CD14-positive monocyte (primary cell): ENCODE data around the gene MTCH1. TPM values are rescaled to one million over a fixed set of nuclear protein-coding genes. Genes with fewer than 3 reads are reported as not detected.

Experiments
- DNase-seq, 3 donors: peaks; one replicate each; pipeline ENCODE4 v3.0.0-alpha.2; 2011 to 2022
- H2AFZ ChIP-seq: 2 replicates; pipeline ENCODE4 v1.6.0; 2012; ENCODE audit warnings: mild to moderate bottlenecking, low read depth, low read length, inconsistent platforms; ENCODE audit not compliant: insufficient read depth, poor library complexity, severe bottlenecking
- H3K27ac ChIP-seq, 2 donors: 1 replicate in 1 of 2; 2 replicates in 1 of 2; pipeline ENCODE4 v1.5.1; 2012 to 2013; ENCODE audit warnings: low read length in 2 of 2, control low read depth in 1 of 2, inconsistent platforms in 1 of 2, low read depth in 1 of 2, mild to moderate bottlenecking in 1 of 2
- H3K27me3 ChIP-seq, 2 donors: one replicate each; pipeline versions ENCODE4 v1.6.0 to v1.6.1; 2011 to 2013; ENCODE audit warnings: low read length in 2 of 2; ENCODE audit not compliant: control insufficient read depth in 2 of 2, insufficient read depth in 2 of 2
- H3K36me3 ChIP-seq, 2 donors: replicated peaks in 1 of 2; 1 replicate in 1 of 2; 2 replicates in 1 of 2; pipeline versions ENCODE4 v1.5.1 to v1.6.1; 2012 to 2013; ENCODE audit warnings: low read length in 2 of 2, control low read depth in 1 of 2, inconsistent platforms in 1 of 2, mild to moderate bottlenecking in 1 of 2; ENCODE audit not compliant: insufficient read depth in 2 of 2, control insufficient read depth in 1 of 2
- H3K4me1 ChIP-seq, 2 donors: 1 replicate in 1 of 2; 2 replicates in 1 of 2; pipeline versions ENCODE4 v1.5.1 to v1.6.1; 2012 to 2013; ENCODE audit warnings: low read length in 2 of 2, control low read depth in 1 of 2, inconsistent platforms in 1 of 2, mild to moderate bottlenecking in 1 of 2, moderate library complexity in 1 of 2; ENCODE audit not compliant: insufficient read depth in 2 of 2, control insufficient read depth in 1 of 2
- H3K4me2 ChIP-seq: replicated peaks from 2 replicates; pipeline ENCODE3; 2012; ENCODE audit warnings: low read length, moderate library complexity, mild to moderate bottlenecking; ENCODE audit not compliant: poor library complexity, severe bottlenecking; ENCODE audit errors: extremely low read depth
- H3K4me3 ChIP-seq, 3 experiments: fragments of 200-600 bp in 1 of 3; sonication (generic) in 1 of 3; replicated peaks in 1 of 3; 1 replicate in 2 of 3; 2 replicates in 1 of 3; pipeline ENCODE4 v1.5.1; 2011 to 2013; ENCODE audit warnings: low read length in 3 of 3, mild to moderate bottlenecking in 3 of 3, control low read depth in 2 of 3, low read depth in 2 of 3, inconsistent platforms in 1 of 3, moderate library complexity in 1 of 3
- H3K79me2 ChIP-seq: 2 replicates; pipeline ENCODE4 v1.6.0; 2012; ENCODE audit warnings: mild to moderate bottlenecking, control low read depth, inconsistent platforms, low read length, moderate library complexity; ENCODE audit not compliant: insufficient read depth
- H3K9ac ChIP-seq: 2 replicates; pipeline ENCODE4 v1.6.0; 2017; ENCODE audit warnings: low read length, mild to moderate bottlenecking; ENCODE audit not compliant: insufficient read depth, poor library complexity, severe bottlenecking
- H3K9me3 ChIP-seq, 2 donors: replicated peaks in 1 of 2; 1 replicate in 1 of 2; 2 replicates in 1 of 2; pipeline versions ENCODE4 v1.5.1 to v1.6.1; 2012 to 2013; ENCODE audit warnings: low read length in 2 of 2, control low read depth in 1 of 2; ENCODE audit not compliant: control insufficient read depth in 1 of 2, insufficient read depth in 1 of 2
- H4K20me1 ChIP-seq: 2 replicates; pipeline ENCODE4 v1.6.0; 2012; ENCODE audit warnings: mild to moderate bottlenecking, low read length, control low read depth, moderate library complexity; ENCODE audit not compliant: insufficient read depth
- H3K27ac Mint-ChIP-seq, 7 donors: one replicate each; pipeline ENCODE4 v1.8.0; 2020; ENCODE audit warnings: mild to moderate bottlenecking in 7 of 7, mixed read lengths in 7 of 7, moderate library complexity in 6 of 7, inconsistent platforms in 2 of 7
- H3K27me3 Mint-ChIP-seq, 3 donors: one replicate each; pipeline ENCODE4 v1.8.0; 2021 to 2022; ENCODE audit warnings: low read depth in 3 of 3, mild to moderate bottlenecking in 3 of 3, mixed read lengths in 3 of 3, moderate library complexity in 3 of 3, inconsistent platforms in 1 of 3
- H3K36me3 Mint-ChIP-seq, 2 donors: one replicate each; pipeline ENCODE4 v1.8.0; 2020; ENCODE audit warnings: mixed read lengths in 2 of 2, inconsistent platforms in 1 of 2, mild to moderate bottlenecking in 1 of 2
- H3K4me1 Mint-ChIP-seq: one replicate; pipeline ENCODE4 v1.8.0; 2020; ENCODE audit warnings: mild to moderate bottlenecking, mixed read lengths
- H3K4me3 Mint-ChIP-seq, 2 donors: one replicate each; pipeline ENCODE4 v1.8.0; 2020; ENCODE audit warnings: mild to moderate bottlenecking in 2 of 2, mixed read lengths in 2 of 2, moderate library complexity in 1 of 2
- H3K9me3 Mint-ChIP-seq, 7 donors: one replicate each; pipeline ENCODE4 v1.8.0; 2020 to 2022; ENCODE audit warnings: mixed read lengths in 7 of 7, mild to moderate bottlenecking in 6 of 7, moderate library complexity in 6 of 7, inconsistent platforms in 2 of 7
- CTCF ChIP-seq: fragments of 200-600 bp; IDR thresholded peaks from one replicate; pipeline ENCODE4 v1.8.0; 2022; ENCODE audit warnings: antibody characterized with exemption, mild to moderate bottlenecking
- WGBS: methylation state at CpG from one replicate; pipeline ENCODE4 v1.1.5; 2013; ENCODE audit warnings: missing lambda C conversion rate; ENCODE audit not compliant: insufficient coverage; 5-methylcytosine and 5-hydroxymethylcytosine counted together
- intact Hi-C, 2 donors: fragments of 100-400 bp; cut with micrococcal nuclease; formaldehyde crosslinking; loops; one replicate each; pipeline versions ENCODE4 v1.15.0 to v1.15.1; 2023
- polyA plus RNA-seq, 3 donors: library from polyadenylated mRNA; depleted of rRNA in 1 of 3; unstranded in 2 of 3; stranded (reverse) in 1 of 3; fragments of 300-500 nt in 2 of 3; fragments of >200 nt in 1 of 3; fragmentation: Illumina TruSeq in 2 of 3; gene quantifications; 1 replicate in 2 of 3; 2 replicates in 1 of 3; pipeline ENCODE4 v1.2.3, GENCODE V29; 2012 to 2021

MTCH1 gene
- polyA plus RNA-seq, 3 donors = 111 to 118 (median 111) TPM

- no peak for TF ChIP-seq CTCF
- H3K4me1 Mint-ChIP-seq = no peaks in the 10 kb centered on the region
- Histone ChIP-seq H2AFZ (no peak overlapping the region), H3K27ac (no peak overlapping the region), H3K4me3 (no peak overlapping the region), H3K27me3 (no peaks in the 10 kb centered on the region), H3K4me1 (no peaks in the 10 kb centered on the region), H3K9ac (no peak overlapping the region), H3K79me2 (peaks cover 4% of the 10 kb centered on the region), H4K20me1 (peaks cover 70% of the 10 kb centered on the region), H3K36me3 (peaks cover 100% of the 10 kb centered on the region in 2 donors), H3K4me2 (no peak overlapping the region), H3K9me3 (no peaks in the 10 kb centered on the region)
- H3K27me3 Mint-ChIP-seq = peaks cover 0 to 1% (median 1%) of the 10 kb centered on the region in 3 donors
- H3K27ac Mint-ChIP-seq = peak overlapping the region in 1 of 7 donors; percentile 32
- intact Hi-C loops = no loop called here
- H3K9me3 Mint-ChIP-seq = no peaks in the 10 kb centered on the region
- H3K4me3 Mint-ChIP-seq = no peak overlapping the region
- no peak for DNase-seq
- WGBS = 96% methylated on average over 14 of the region's 14 CpGs
- peaks cover 98 to 99% of the 10 kb centered on the region in 2 donors for H3K36me3 Mint-ChIP-seq
These were observed 13.9 kb downstream of the MTCH1 start for GRCh38 chr6:36971921-36972673.

GRCh38 chr6:36970892-36971842, 14.8 kb downstream of the MTCH1 start:
- H3K27me3 Mint-ChIP-seq = peaks cover 0 to 1% (median 1%) of the 10 kb centered on the region in 3 donors
- Histone ChIP-seq H3K4me1 (no peaks in the 10 kb centered on the region), H3K27me3 (no peaks in the 10 kb centered on the region), H3K27ac (no peak overlapping the region), H2AFZ (no peak overlapping the region), H4K20me1 (peaks cover 60% of the 10 kb centered on the region), H3K4me2 (no peak overlapping the region), H3K9me3 (no peaks in the 10 kb centered on the region), H3K36me3 (peaks cover 93% of the 10 kb centered on the region in 2 donors), H3K4me3 (no peak overlapping the region), H3K9ac (no peak overlapping the region), H3K79me2 (no peaks in the 10 kb centered on the region)
- no peak for TF ChIP-seq CTCF
- H3K27ac Mint-ChIP-seq = peak overlapping the region in 2 of 7 donors; percentile 32 to 61
- WGBS = 96% methylated on average over 12 of the region's 17 CpGs
- no peak for DNase-seq
- no peaks in the 10 kb centered on the region for H3K4me1 Mint-ChIP-seq
- H3K9me3 Mint-ChIP-seq = no peaks in the 10 kb centered on the region
- intact Hi-C loops = no loop called here
- peaks cover 93 to 96% of the 10 kb centered on the region in 2 donors for H3K36me3 Mint-ChIP-seq
- no peak overlapping the region for H3K4me3 Mint-ChIP-seq
